Islet precursor cell (in vitro differentiated cells): ENCODE measurements around the gene RPTOR.

Source experiments
- DNase-seq: peaks from one replicate; pipeline ENCODE4 v3.0.0-alpha.2; 2018

The RPTOR gene

DNA sequence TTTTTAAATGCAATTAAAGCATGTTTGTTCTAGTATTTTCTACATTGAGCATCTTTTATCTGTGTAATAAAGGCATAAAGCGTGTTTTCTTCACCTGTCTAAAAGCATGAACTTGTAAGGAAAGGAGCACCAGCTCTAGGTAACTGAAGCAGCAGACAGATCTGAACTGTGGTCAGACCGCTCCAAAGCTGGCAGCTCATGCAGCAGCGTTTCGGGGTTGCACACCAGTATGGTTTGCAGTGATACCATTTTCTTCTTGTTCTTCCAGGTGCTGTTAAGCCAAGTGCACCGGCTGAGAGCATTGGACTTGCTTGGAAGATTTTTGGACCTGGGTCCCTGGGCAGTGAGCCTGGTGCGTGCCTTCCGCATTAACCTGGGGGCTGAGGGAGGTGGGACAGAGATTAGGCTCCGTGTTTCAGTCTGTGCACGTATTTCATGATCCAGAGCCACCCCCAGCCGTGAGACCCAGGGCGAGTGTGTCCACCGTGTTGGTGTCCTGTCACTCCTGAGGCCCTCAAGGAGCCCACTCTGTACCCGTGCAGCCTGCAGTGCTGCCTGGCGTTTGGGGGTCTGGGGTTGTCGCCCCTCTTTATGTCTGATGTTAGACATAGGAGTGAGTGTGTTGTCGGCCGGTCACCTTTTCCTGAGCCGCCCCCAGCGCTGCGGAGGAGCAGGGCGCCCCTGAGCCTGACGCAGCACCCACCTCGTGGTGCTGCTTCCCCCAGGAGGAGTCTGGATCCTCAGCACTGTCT lies 310.7 kb downstream of the RPTOR start:
- DNase-seq: no peak

DNA sequence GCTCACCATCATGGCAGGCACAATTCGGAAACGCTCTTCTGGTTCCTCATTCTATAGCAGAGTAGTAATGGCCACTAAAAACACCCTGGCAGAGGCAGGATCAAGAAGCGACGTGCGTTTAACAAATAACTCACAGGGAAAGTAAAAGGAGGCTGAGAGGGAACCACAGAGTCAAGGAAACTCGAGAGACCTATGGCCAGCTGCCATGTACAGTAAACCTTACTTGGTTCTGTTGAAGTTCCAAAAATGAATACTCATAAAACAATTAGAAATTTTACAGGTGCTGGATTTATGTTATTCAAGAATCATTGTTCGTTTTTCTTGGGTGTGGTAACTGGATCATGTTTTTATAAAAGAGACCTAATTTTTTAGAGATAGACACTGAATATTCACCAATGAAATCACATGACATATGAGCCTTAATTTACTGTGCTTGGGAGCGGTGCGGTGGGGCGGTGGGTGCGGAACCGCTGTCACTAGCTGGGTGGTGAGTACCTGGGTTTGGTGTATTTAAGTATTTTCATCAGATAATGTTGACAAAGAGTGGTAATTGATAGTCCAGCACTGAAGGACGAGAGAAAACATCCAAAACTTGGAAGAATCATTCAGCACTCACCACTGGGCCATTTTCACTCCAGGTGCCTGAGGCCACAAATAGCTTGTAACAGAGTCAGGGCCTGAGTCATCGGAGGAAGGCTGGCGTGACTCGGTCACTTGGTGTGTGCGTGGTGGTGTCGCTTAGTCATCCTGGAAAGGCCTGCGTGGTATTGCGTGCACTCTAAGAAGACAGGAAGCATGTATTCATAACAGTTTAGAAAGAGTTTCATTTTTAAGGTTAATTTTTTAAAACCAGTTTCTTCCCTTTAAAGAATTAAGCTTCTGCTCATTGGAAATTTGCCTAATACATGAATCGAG lies 311.6 kb downstream of the RPTOR start:
- peak; percentile 99 for DNase-seq

DNA sequence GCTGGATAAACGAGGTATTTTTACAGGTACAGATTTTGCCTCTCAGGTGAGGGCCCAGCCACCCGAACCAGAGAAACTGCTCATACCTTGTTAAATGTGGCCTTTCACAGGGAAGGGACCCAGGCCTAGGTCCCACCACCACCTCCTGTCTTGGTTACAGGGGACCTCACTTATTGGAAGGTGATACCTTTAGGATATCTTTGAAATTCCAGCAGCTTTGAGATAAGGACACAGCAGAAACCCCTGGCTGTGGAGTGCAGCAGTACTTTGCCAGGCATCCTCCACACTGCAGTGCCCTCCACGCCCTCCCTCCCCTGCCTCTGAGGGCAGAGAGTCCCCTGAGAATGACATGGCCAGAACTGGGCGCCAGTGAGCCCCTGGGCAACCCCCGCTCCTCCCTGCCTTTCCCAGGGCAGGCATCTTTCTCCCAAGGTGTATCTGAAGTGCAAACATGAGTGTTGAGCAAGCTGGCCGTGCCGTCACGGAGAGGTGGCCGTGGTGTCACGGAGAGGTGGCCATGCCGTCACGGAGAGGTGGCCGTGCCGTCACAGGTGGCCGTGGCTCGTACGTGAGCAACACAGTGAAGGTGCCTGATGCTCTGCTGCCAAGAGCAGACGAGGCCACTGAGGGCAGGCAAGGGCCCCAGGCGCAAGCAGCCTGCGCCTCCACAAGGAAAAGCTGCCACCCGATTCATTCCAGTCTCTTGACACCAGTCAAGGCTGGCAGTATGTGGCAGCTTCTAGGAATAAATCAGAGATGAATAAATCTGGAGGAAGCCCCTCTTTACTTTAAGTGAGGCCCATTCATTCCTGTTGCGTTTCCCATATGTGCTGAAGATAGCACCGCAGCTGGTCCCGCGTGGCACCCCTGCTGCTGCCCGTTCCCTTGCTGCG lies 312.5 kb downstream of the RPTOR start:
- no peak for DNase-seq

DNA sequence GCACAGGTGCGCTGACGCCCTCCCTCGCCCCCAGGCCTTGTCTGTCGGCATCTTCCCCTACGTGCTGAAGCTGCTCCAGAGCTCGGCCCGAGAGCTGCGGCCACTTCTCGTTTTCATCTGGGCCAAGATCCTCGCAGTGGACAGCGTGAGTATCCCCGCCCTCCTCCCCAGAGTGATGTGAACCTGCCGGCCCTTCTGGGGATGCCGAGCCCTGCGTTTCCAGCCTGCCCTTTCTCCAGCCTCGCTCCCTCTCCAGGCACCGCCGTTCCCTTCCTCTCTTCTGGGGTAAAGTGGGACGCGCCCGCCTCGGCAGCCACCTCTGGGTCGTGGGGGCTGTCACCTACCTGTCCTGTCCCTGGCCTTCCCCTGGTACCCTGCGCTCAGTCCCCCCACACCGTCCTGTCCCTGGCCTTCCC lies 313.1 kb downstream of the RPTOR start:
- DNase-seq: no peak

DNA sequence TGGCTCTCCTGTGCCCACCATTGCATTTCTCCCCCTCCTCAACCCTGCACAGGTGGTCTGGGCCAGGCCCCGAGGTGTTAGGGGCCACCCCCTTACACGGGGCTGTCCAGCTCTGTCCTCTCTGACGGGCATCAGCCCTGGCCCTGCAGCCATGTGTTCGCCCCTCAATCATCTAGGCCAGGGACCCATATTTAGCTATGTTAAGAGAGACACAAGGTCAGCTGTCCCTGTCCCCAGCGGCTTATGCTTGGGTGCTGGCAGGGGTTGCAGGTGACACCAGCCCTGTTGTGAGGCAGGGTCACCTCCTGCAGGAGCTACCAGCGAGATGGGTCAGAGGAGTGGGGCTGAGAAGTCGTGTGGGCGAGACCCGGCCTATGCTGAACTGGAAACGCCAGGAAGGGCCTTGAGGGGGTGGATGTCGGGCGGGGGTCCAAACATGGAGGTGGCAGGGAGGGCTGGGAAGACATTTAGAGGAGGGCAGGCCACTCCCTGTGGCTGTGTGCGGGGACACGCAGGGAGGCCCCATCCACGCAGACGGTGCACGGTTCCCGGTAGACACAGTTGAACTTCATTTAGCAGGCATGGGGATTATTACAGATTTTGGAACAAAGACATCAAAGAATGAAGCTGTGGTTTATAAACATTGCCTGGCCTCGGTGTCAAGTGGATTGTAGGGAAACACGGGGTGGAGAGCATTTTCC lies 313.8 kb downstream of the RPTOR start:
- DNase-seq: no peak

DNA sequence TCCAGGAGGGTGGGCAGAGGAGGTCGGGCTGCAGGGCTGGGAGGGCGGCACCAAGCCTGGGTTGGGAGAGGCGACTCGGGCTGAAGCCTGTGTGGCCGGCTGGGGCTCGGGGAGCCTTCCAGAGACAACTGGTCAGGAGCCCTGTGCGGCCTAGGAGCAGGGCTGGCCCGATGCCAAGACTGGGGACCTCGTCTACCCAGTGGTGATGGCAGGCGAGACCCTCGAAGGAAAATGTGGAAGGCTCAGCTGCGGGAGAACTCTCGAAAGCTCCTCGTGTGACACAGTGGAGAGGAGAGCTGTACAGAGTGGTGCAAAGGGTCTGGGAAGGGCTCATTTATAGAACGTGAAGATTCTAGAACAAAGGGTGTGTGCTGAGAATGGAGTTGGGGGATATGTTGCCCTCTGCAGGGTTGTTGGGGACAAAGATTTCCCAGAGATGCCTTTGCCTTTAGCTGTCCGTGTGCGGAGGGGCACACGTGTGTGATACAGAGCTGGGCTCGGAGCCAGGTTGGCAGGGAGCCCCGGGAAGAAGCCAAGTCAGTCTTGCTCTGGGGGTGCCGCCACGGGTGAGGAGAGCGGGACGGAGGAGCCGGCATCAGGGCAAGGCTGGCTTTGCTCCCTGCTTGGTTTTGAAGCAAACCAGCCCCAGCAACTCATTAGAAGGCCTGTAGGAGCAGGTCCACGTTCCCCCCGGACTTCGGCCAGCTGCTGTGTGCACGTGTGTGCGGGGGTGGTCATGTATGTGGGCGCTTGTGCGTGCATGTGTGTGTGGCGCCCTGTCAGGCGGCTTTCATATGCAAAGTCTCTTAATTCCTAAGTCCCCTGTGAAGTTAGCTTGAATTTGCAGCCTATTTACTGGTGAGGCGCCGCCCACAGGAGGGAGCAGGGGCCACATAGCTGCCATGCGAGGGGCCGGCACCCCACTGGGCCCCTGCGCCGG lies 314.6 kb downstream of the RPTOR start:
- DNase-seq: no peak

DNA sequence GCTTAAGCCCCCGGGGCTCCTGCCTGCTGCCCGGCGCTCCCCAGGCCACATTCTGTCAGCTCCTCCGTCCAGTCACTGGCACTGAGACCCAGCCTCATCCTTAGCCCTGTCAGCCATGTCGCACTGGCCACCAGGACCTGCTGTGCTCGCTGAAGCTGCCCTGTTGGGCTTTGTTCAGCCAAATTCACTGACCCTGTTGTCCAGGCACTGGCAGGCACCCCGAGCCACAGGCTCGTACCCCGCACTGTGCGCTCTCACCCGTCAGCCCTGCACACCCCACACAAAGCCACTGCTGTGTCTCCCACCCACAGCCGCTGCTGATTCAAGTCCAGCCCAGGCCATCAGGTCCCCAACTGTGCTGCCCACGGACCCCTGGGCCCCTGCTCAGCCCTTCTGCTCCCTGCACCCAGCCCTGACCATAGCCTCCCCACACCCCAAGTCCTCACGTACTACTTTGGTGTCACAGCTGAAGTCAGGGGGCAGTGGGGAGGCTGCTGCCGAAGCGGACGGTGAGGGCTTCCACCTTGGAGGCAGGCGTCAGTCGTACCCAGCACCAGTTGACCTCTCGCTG lies 315.5 kb downstream of the RPTOR start:
- no peak for DNase-seq

DNA sequence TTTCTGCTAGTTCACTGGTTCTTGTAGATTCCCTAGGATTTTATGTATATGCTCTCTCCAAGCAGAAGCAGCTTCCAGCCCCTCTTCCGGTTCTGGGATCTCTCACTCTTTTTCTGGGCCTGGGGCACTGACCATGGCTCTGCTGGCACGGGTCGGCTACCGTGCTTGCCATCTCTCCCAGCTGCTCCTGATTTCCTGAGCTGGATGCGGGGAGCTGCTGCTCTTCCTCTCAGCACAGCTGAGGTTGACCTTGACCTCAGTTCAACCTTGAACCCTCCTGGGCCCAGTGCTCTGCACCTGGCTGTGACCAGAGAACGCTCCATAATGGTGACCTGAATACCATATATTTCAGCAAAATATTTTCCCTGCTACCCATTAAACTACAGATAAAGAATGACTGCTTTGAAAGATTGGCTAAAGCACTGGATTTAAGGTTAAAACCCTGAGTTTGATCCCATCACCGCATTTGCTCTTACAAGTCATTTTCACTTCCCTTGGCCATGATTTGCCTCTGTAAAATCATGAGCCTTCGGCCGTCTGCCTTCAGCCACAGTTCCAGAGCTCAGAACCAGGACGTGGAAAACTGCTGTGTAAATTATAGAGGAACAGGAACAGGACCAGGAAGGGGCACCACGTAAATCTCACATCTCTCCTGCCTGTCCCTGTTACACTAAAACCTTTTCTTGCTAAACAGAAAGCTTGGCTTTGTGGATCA lies 316.2 kb downstream of the RPTOR start:
- no peak for DNase-seq

DNA sequence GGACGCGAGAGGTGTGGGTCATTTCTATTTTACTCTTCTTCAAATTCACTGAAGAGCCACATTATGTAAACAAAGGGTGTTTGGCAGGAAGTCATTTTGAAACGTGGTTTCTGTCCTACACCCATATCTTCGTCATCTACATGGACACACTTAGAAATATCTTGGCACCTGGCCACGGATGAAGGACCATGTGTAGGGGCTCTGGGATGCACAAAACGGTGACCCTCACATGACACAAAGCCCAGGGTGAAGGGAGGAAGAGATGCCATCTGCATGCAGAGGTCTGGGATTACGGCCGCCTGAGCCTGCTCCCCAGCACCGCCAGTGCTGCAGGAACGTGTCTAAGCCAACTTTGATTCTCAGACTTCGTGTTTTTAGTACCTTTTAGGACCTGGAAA lies 316.8 kb downstream of the RPTOR start:
- no peak for DNase-seq

DNA sequence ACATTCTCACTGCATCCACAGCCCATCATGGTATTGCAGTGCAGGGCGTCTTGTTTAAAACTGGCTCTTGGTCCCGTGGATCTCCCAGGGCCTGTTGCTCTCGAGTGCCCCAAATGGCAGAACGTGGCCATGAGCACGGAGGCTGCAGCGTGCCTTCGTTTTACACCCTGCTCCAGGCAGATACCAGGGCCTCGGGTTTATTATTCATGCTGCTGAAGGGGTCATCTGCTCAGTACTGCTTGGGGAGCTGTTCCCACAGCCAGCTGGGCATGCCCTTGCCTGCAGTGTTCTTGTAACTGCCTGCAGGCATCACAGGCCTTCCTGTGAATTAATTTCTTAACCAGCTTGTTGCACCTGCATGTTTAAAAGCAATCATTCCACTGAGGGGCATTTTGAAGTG lies 317.3 kb downstream of the RPTOR start:
- peak; percentile 78 for DNase-seq

DNA sequence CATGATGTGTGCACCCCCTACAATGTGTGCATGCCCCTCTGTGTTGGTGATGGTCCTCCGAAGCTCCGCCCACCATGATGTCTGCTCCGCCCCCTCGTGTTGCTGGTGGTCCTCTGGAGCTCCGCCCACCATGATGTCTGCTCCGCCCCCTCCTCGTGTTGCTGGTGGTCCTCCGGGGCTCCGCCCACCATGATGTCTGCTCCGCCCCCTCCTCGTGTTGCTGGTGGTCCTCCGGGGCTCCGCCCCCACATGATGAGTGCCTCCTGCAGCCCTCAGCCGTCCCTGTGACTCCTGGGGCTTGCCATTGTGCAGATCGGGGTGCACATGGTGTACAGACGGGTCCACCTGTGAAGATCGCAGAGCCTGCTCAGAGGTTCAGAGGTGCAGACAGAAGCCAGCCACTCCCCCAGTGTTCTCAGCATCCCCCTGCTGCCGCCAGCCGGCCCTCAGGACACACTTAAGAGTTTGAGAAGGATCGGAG lies 317.9 kb downstream of the RPTOR start:
- no peak for DNase-seq

DNA sequence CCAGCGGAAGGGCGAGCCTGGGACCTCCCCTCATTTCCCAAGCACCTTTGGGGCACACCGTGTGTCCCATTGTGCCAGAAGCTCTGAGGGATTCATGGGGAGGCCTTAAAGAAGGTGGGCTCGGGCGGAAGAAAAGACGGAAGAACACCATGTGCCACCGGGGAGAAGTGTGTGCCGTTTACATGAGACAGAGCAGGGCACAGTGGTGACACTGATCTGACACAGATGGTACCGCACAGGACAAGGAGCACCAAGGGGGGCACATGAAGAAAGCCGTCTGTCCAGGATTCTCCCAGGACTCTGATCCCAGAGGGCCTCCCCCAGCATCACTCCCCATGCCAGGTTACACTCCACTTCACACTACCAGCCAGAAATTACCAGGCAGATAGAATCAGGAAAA lies 318.3 kb downstream of the RPTOR start:
- no peak for DNase-seq

DNA sequence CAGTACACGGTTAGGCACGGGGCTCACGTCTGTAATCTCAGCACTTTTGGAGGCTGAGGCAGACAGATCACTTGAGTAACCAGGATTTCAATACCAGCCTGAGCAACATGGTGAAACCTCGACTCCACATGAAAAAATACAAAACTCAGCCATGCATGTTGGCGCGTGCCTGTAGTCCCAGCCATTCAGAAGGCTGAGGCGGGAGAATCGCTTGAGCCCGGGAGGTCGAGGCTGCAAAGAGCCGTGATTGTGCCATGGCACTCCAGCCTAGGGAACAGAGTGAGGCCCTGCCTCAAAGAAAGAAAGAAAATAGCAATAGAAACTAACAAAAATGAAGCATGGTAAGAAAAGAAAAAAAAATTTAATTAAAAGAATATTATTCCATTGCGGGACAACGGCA lies 319.0 kb downstream of the RPTOR start:
- no peak for DNase-seq

DNA sequence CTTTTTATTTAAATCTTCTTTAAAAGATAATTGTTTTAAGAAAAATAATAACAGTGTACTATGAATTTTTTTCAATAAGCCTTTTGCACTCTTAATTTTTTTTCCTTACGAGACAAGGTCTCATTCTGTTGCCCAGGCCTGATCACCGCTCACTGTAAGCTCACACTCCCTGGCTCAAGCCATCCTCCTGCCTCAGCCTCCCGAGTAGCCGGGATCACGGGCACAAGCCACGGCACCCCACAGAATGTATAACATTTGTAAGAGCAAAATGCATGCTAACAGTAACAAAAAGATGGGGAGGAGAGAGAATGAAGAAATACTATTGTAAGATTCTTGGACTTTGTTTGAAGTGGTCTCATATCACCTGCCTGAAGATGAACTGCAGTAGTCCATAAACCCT lies 320.1 kb downstream of the RPTOR start:
- no peak for DNase-seq

DNA sequence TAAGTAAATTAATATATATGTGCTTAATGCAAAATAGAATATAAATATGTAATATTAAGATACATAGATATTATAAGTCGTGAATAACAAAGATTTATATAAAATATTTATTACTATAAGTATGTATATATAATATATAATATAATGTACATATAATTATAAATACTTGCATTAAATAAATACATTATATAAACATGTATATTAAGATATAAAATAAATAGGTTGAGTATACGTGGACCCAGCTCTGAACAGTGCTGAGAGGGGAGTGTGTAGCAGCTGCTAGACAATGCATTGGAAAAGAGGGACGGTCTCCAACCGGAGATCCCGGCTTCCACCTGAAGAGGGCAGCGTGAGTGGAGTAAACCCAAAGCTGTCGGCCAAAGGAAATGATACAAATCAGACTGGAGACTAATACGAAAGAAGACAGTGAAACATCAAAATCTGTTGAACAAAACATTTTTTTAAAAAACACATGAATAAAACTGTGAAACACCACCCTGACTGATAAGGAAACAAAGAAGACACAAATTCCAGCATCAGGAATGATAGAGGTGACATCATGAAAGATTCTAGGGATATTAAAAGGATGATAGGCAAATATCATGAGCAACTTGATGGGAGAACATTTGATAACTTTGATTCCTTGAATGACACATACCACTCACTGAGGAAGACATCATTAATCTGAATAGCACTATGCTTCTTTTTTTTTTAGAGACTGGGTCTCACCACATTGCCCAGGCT lies 321.6 kb downstream of the RPTOR start:
- DNase-seq: peak; percentile 88

DNA sequence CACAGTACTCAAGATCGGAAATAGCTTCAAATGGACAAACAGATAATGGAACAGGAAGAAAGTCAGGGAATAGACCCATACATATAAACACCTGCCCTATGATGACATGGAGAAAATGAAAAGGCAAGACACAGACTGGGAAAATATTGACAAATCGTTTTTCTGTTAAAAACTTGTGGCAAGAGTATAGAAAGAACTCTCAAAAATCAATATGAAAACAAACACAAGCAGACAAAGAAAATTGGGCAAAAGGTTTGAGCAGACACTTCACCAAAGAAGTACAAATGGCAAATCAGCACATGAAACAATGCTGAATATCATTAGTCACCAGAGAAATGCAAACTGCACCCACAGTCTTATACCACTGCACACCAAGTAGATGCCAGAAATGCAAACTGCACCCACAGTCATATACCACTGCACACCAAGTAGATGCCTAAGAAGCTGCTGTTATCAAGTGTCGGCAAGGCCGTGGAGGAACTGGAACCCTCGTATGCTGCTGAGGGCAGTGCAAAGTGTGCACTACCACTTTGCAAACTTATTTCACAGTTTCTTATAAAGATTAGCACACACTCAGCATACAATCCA lies 323.5 kb downstream of the RPTOR start:
- no peak for DNase-seq

DNA sequence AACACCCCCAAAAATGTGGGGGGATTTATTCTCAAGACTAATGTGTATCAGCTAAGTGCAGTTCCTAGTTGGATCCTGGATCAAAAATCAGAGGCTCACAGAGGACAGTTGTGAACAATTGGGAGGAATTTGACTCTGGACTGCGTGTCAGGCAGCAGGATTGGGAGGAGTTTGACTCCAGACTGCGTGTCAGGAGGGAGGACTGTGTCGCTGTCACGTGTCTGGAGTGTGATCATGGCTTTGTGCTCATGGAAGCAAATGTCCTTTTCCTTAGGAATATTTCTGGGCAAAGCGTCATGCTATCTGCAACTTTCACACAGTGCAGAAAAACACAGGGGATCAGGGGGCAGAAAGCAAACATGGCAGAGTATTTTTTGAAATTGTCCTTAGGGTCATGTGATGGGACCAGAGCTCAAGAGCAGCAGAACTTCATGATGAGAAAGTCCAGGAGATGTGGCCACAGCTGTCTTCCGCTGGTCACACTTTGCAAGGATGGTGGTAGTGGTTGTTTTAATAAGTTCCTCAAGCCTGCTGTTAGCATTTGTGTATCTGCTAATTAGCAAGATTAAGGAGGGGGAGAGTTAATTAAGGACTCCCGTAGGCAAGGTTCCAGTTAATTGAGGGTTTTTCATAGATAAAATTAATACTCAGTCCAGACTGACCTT lies 325.0 kb downstream of the RPTOR start:
- DNase-seq: no peak

DNA sequence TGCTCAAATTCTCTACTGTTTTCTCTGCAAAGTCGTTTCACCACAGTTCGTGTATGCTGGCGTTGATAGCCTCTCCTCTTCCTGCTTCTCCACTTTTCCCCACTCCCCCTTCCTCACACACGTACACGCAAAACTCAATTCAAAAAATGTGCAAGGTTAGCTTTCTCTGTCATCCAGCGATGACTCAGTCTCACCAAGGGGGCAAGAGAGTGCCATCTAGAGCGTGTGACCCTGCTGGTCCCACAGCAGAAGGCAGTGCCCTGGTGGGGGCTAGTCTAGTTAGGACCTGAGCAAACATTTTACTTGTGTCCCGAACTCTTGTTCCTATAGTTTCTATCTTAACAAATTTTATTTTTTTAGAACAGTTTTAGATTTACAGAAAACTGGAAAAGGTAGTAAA lies 325.8 kb downstream of the RPTOR start:
- DNase-seq: no peak
